NCI-H1417 treated with DMSO at 0.1 percent for 48 hours (cell line): Measurements from ENCODE around the gene NRDC.
"Not testable (repeated sequence)": the region's sequence is repeated elsewhere in the genome, so short reads cannot be mapped to it uniquely, and the experiment has no call there.

Experiments used
- DNase-seq: peaks from one replicate; lab custom pipeline; 2025; lab: John Stamatoyannopoulos, UW

The NRDC gene

DNA sequence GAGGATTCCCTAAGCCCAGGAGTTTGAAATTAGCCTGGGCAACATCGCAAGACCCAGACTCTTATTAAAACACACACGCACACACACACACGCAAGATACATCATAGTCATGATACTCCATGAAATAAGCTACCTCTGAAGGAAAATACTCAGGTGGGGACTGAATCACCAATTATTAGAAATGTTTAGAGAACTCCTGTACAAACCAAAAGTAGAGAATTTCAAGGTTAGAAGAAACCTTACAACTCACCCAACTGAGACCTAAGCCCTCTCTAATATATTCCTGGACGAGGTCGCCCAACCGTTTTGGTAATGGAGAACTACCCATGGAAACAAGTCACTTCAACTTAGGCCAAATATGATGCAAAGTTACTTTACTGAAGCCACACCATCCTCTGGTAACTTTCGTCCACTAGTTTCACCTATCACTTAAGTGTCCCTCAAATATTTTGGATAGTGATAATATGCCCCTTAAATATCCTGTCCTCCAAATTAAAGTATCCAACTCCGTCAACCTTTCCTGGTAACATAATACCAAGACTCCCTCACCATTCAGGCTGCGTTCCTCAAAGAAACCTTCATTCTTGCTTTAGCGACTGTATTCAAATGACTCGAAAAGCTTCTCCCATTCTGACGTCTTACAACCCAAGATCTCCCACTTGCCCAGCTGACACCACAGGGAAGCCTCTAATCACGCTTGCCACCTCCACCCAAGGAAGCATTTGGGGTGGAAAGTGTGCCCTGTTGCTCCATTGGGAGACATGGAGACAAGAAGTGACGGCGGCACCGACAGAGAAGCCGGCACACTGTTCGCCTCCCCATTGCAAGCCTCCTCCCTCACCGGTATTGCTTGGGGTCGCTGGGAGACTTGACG is 856 bp downstream of the NRDC start:
- DNase-seq, result no peak

DNA sequence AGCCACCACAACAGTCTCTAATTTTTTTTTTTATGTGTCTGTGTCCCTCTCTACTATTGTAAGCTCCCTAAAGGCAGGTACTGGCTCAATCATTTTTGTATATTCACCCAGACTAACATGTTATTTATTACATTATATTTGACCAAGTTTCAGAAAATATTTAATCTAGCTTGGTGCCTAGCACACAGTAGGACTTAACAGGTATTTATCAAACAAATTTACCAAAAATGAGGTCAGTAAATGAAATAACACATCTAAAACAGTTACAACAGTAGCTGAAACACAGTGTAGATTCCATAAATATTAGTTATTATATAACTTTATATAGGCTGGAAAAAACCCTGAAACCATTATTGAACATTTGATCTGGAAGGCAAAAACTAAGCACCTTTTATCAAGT is 2.7 kb downstream of the NRDC start:
- DNase-seq, result no peak

DNA sequence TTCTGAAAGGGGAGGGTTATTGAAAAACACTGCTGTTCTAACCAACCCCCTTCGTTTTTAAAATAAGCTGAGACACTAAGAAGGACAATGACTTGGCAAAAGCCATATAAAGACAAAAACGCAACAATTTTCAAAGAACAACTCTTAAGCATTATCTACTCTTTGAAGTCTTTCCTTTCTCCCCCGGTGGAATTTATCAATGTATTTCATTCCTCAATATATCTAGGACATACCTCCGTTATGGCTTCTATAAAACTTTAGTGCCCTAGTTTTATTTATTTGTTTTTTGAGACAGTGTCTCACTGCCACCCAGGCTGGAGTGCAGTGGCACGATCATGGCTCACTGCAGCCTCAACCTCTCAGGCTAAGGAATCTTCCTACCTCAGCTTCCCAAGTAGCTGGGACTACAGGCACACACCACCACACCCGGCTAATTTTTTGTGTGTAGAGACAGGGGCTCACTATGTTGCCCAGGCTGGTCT is 3.2 kb downstream of the NRDC start:
- DNase-seq, result no peak

DNA sequence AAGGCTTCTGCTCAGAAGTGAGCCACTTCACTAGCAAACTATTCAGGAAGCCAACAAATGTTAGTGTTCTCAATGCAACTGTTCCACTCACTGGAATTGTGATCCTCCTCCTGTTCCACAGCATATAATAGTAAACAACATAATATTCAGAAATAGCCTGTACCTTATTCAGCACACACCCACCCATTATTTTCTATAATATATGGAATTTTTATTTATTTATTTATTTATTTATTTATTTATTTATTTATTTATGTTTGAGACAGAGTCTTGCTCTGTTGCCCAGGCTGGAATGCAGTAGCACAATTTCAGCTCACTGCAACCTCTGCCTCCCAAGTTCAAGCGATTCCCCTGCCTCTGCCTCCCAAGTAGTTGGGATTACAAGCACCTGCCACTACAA is 5.3 kb downstream of the NRDC start:
- DNase-seq, result not testable (repeated sequence)

DNA sequence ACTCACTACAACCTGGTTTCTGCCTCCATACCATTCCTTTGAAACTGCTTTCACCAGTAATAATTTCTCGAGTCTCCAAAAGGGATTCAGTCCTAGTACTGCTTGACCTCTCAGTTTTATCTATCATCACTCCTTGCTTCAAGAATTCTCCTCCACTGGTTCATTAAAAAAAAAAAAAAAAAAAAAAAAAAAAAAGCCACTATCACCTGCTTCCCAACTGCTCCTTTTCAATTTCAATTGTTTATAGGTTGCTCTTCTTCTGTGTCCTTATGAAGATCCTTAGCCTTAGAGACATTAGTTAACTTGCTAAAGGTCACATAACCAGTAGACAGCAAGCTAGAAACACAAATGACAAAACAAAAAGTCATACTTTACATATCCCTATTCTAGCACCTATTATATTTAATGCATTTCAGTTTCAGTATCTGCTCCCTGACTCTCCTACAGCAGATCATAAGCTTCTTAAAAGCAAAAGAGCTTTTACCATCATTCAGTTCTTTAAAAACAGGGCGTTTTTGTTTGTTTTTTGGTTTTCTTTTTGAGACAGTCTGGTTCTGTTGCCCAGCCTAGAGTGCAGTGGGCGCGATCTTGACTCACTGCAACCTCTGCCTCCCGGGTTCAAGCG is 7.1 kb downstream of the NRDC start:
- DNase-seq, result no peak

DNA sequence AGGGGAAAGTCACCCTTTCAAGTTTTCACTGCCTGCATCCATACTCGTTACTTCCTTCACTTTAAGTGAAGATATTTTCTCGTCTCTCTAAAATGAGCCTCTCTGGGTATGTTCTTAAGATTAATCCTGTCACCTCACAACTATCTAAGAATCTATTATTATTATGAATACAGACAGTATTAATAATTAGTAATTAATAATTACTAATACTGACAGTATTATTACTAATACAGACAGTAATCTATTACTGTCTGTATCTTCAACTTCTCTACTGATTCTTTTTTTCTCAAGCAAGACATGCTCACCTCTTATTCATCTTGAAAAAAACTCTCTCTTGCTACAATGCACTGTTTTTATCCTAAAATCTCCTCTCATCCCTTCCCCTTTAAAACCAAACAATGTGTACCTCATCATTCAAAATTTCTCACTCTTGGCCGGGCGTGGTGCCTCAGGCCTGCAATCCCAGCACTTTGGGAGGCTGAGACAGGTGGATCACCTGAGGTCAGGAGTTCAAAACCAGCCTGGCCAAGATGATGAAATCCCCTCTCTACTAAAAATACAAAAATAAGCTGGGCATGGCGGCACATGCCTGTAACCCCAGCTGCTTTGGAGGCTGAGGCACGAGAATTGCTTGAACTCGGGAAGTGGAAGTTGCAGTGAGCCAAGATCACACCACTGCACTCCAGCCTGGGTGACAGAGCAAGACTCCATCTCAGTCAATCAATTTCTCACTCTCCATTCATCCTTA is 7.8 kb downstream of the NRDC start:
- no peak for DNase-seq

DNA sequence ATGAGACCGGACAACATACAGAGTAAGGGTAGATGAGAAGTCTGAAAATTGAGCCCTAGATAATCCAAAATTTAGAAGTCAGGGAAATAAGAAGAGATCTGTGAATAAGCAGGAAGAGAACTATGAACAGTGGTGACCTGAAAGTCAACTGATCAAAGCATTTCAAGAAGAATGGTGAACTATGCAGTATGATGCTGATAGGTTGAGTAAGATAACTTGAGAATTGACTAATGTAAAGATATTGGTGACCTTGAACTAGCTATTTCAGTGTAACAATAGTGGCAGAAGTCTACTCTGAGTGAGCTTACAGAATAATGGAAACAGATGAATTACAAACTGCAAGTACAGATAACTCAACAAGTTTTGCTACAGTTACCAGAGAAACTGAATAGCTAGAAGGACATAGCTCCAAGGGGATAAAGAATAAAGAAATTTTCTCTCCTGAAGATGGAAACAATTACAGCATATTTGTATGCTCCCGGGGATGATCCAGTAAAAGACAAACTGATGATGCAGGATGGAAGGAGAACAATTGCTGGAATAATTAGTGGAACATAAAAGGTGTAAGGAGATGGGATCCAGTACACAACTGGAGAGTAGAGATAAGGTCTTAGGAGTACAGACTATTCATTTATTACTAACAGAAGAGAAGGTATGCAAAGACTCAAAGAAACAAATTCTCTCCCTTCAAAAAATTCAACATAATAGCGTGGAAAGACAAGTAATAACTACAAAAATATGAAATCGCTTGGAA is 10.9 kb downstream of the NRDC start:
- DNase-seq, result no peak

DNA sequence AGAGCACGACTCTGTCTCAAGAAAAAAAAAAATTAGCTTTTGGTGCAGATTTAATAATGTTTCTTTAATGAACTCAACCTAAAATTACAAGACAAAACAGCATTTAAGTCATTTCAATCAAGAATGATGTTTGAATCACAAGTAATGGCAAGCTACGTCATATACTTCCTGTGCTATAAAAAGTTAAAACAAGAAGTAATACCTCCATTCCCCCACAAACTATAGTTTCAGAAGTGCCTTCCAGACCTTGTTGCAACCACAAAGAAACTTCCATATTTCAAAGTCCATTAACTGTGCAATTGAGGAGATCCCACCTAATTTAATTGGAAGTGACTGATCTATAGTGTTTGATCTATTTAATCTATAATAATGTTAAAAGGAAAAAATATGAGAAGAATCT is 15.1 kb downstream of the NRDC start:
- DNase-seq, result no peak

DNA sequence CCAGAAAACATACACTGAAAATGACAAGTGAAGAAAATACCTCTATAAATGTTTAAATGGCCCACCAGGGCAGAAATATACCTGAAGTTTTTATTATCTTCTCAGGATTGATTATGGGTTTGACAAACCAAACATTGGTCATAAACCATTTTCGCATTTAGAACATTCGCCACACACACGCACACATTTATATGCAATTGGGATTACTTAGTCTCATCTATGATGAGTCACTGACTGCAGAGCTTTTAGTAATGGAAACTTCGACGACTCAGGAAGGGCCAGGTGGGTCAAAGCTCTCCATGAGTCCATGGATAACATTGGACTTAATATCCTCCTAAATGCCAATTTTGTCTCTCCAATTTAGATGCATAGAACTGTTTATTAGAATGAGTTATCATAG is 16.9 kb downstream of the NRDC start:
- no peak for DNase-seq

DNA sequence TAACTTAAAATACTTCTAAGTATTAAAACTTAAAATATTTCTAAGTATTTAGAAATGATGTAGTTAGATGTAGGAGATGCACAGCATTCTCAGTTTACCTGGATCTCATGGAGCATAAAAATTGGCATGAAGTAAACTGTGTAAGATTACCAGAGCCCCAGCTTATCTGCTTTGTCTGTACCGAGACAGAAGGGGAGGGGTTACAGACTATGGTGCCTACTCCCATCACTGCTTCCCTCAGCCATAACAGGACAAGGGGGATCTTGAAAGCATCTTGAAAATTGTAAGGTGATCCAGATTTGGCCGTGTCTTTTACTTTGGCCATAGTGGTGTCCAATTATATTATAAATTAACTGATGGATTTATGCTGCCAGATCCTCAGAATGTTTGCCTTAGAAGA is 18.8 kb downstream of the NRDC start:
- no peak for DNase-seq

DNA sequence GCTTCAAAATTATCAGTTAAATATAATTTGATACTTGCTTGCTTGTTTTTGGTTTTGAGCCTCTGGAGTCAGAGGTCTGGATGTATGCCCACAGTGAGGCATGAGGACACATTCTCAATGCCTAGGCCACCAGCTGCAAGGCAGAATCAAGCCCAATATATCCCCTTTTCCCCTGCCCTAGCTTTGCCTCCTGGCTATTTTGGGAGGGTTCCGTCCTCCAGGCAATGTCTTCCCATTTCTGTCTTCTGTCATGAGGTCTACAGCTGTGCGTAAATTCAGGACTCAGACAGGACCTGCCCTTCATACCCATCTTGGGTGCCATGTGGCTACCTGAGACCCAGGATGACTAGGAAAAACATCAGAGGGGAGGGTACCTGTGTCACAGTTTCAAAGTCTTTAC is 19.2 kb downstream of the NRDC start:
- DNase-seq, result no peak

DNA sequence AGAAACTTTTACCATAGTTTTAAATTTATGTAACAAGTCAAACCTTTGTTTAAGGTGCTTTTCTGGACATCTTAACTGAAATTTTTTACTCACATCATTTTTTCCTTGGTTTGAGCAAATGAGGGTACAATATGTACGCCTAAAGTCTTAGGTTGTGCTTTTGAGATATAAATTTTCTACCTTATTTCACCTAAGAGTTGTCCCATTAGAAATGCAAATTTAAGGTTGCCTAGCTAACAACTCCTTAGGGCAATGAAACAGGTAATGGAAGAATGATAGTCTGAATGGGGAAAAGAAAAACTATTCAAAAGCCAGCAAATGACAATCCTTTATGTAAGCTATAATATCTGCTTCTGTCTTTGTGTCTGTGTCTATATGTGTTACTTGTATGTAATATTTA is 19.6 kb downstream of the NRDC start:
- DNase-seq, result no peak

DNA sequence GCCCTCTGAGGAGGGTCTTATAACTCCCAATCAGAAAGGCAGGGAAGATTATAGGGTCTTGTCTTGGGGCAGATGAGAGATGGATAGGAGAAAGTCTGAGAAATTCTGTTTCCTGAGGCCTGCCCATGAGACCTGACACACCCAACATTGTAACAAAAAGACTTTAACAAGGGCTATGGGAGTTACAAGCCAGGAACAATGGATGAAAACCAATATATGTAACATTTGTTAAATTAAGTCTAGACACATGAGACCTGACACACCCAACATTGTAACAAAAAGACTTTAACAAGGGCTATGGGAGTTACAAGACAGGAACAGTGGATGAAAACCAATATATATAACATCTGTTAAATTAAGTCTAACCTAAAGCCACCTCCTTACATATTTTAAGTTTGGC is 21.8 kb downstream of the NRDC start:
- DNase-seq, result no peak

DNA sequence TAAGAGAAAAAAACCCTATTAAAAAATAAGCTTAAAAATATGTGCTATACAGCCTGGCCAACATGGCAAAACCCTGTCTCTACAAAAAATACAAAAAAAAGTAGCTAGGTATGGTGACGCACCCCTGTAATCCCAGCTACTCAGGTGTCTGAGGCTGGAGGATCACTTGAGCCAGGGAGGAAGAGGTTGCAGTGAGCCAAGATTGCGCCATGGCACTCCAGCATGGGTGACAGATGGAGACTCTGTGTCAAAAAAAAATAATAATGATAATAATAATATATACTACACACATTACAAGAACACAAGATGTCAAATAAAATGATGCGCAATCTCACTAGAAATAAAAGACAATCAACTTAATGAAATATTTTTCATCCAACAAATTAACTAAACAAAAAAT is 22.9 kb downstream of the NRDC start:
- DNase-seq, result no peak

DNA sequence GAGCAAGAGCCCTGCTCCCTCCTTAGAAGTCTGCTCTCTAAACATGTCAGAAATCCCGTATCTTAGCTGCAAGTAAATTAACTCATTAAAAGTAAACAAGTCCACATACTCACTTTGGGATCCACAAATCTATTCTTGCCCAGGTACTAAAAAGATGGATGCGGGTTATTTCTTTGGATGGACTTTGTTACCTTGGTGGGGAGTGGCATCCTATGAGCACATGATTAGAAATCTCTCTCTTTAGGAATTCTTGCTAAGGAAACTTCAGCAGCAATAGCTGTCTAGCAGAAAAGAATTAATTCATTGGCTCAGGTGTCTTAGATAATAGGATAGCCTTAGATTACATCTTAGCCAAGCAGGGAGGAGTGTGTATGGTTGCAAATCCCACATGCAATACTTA is 25.2 kb downstream of the NRDC start:
- DNase-seq, result no peak

DNA sequence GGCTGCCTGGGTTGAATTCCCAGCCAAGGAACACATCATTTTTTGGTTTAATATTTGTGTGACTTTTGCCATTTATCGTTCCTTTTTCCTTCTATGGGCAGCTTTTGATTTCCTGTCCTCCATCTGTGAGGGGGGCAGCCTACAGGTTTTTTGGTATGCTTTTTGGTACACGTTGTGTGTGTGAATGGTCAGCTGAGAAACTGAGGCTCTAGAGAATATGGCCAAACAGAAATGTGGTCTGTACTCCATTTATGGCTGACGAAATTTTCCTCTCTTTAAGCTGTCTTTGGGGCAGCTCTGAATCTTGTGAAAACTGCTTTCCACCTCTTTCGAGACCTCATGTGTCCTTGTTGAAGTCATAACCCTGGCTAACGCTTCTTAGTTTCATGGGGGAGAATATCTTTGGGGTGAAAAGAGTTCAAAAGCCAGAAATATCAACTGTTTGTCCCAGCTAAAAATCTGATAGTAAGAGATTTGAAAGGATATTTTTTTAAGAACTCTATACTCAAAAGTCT is 26.6 kb downstream of the NRDC start:
- DNase-seq, result no peak

DNA sequence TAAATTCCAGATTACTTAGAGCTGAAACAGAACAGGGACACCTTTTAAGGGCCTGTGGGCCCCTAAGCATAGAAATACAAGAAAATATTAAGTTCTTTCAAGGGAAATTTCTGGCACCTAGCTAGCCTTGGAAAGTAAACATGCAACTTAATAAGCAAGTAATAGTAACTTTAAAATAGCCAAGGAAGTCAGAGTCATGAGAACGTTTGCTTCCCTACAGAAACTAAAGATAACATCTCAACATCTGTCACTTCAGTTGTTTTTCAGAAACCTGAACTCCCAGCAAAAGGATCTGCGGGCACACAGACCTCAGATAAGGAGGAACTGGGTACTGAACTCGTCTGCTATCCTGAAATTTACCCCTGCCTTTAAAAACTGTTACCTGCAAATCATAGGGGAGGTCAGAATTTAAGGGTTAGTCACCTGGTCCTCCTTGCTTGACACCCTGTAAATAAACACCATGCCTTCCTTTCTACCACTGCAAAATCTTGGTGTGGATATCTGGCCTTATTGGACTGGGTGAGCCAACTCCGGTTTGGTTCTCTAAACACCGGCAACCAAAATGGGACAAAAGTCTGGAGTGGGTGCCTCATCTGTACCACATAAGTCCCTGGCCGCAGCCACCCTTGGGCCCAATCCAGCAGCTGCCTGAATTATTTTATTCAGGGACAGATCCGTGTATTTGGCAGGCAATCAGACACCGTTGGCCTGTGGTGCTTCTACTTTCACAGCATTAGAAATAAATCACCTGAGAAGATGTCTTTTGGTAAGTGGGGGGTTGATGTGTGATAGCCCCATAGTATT is 27.9 kb downstream of the NRDC start:
- DNase-seq, result no peak

DNA sequence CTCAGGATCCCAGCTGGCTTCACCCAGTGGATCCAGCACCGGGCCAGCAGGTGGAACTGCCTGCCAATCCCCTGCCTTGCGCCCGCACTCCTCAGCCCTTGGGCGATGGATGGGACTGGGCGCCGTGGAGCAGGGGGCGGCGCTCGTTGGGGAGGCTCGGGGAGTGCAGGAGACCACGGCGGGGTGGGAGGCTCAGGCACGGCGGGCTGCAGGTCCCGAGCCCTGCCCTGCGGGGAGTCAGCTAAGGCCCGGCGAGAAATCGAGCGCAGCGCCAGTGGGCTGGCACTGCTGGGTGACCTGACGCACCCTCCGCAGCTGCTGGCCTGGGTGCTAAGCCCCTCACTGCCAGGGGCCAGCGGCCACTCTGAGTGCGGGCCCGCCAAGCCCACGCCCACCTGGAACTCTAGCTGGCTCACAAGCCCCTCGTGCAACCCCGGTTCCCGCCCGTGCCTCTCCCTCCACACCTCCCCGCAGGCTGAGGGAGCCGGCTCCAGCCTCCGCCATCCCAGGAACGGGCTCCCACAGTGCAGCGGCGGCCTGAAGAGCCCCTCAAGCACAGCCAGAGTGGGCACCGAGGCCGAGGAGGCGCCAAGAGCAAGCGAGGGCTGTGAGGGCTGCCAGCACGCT is 31.1 kb downstream of the NRDC start:
- no peak for DNase-seq

DNA sequence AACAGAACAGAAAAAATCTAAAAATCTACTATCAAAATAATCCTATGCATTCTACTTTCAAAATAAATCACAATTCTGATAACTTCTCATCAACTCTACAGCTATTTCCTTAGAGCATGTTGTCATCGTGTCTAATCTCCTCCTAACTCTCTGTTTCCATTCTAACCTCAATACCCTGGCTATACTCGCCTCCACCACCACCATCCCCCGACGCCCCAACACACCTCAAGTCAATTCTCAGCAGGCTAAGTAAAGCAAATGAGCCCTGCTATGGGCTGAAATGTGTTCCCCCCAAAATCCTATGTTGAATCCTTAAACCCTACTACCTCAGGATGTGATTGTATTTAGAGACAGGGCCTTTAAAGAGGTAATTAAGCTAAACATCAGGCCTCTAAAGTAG is 34.6 kb downstream of the NRDC start:
- no peak for DNase-seq

DNA sequence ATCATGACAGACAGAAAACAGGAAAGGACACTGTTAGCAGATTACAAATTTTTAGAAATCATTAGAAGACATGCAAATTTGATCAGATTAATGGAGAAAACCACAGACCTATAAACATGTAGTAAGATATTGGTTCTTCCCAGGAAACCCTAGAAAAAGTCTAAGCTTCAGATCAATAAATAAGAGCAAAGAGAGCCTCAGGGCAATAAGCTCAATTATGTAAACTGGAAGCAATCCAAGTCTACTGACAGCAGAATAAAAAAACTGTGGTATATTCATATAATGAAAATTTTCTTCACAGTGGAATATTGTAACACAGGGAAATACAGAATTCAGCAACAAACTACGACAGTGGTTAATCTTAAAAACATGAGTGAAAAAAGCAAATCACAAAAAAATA is 36.3 kb downstream of the NRDC start:
- no peak for DNase-seq
